Measurements from ENCODE around the gene EIF4E2.

The EIF4E2 gene

DNA sequence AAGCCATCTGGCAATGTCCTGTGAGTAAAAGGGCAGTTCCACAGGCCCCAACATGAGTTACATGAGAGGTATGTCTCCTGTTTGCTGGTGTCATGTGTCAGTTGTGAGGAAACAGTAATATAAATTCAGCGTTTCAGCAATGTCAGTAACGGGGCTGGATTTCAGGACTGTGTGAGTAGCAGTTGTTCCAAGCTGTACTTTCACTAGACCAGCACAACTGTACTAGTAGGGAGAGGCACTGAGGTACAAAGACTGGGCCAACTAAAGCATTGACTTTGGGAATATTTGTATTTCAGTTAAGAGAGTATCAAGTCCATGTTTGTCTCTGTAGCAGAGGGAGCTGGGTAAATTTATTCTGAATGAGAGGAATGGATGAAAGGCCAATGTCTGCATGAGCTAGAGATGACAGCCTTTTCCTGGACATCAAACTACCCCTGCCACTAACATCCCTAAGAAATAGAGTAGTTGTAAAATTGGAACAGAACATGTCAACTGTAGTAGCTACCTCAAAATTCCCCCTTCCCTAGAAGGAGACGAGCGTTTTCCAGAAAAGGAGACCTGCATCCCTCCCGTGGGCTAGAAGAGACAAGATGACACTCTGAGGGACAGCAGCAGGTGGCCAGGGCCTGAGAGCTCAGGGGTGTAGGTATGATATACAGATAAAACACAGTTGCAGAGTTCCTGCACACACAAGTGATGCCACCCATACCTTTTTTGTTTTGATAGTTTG, 24.4 kb downstream of the EIF4E2 start:
- Histone ChIP-seq H3K4me2 (ENCODE audit: low read length) (peak overlapping the region; percentile 42), H3K36me3 (ENCODE audit: insufficient read depth, low read length) (peaks cover 26% of the 10 kb centered on the region), H3K4me1 (ENCODE audit: control insufficient read depth, insufficient read depth, low read length) (peaks cover 30% of the 10 kb centered on the region), H3K4me3 (ENCODE audit: low read length) (no peak overlapping the region), H3K9ac (ENCODE audit: low read depth, low read length) (peak overlapping the region; percentile 55), H3K27me3 (ENCODE audit: control insufficient read depth, insufficient read depth, low read length) (no peaks in the 10 kb centered on the region), H3K9me3 (replicated peaks; ENCODE audit: low read length) (no peaks in the 10 kb centered on the region)

DNA sequence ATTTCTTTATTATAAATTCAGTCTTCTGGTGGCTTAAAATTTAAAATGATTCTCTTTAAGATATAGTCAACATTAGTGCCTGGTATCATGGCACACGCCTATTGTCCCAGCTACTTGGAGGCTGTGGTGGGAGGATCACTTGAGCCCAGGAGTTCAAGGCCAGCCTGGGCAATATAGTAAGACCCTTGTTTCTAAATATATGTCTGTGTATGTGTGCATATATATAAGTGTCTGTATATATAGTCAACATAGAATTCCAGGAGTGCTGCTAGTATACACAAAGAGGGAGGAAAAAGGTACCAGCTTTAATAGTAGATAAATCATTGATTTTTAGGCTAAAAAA, 24.9 kb downstream of the EIF4E2 start:
- peaks cover 30% of the 10 kb centered on the region for H3K4me1 ChIP-seq (ENCODE audit: control insufficient read depth, insufficient read depth, low read length)
- no peak overlapping the region for H3K4me3 ChIP-seq (ENCODE audit: low read length)
- H3K9ac ChIP-seq (ENCODE audit: low read depth, low read length) = no peak overlapping the region
- no peaks in the 10 kb centered on the region for H3K9me3 ChIP-seq (replicated peaks; ENCODE audit: low read length)
- H3K4me2 ChIP-seq (ENCODE audit: low read length) = no peak overlapping the region
- H3K27me3 ChIP-seq (ENCODE audit: control insufficient read depth, insufficient read depth, low read length) = no peaks in the 10 kb centered on the region
- peaks cover 21% of the 10 kb centered on the region for H3K36me3 ChIP-seq (ENCODE audit: insufficient read depth, low read length)

DNA sequence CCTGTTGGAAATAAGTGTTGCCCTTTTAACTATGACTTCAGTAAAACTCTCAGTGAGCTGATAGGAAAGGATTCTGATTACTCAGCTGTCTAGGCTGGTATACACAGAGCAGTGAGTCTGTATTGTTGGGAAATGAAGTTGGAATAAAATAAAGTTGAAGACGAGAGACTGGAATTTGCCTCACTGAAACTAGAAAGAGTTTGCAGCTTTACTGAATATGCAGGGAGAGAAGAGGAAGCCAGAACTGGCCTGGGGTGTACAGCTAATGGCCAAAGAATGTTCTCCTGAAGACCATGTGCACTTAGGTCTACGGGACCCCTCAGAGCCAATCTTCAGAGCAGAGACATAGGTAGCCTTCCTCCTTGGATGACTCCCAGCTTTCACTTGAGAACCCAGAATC, 26.5 kb downstream of the EIF4E2 start:
- Histone ChIP-seq H3K4me3 (ENCODE audit: low read length) (no peak overlapping the region), H3K9me3 (replicated peaks; ENCODE audit: low read length) (no peaks in the 10 kb centered on the region), H3K36me3 (ENCODE audit: insufficient read depth, low read length) (peaks cover 18% of the 10 kb centered on the region), H3K4me2 (ENCODE audit: low read length) (no peak overlapping the region), H3K4me1 (ENCODE audit: control insufficient read depth, insufficient read depth, low read length) (peaks cover 30% of the 10 kb centered on the region), H3K9ac (ENCODE audit: low read depth, low read length) (no peak overlapping the region), H3K27me3 (ENCODE audit: control insufficient read depth, insufficient read depth, low read length) (no peaks in the 10 kb centered on the region)

DNA sequence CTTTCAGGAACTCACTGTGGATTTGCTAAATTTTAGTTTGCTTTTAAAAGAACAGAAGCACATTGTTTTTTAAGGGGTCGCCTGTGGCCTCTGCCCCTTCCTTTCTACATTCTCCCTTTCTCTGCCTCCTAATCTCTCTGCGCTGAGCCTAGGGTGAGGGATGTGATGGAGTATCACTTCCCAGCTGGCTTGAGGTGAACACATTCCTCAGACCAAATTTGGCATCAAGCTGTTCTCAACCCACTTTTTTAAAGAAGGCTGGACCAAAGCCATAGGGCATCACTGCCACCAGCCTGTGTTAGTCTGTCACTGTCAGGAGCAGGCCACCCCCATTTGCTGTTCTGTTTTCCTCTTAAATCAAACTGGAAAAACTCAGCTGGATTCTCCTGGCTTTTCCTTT, 27.4 kb downstream of the EIF4E2 start:
- H3K36me3 ChIP-seq (ENCODE audit: insufficient read depth, low read length) = peaks cover 18% of the 10 kb centered on the region
- H3K9ac ChIP-seq (ENCODE audit: low read depth, low read length) = no peak overlapping the region
- no peak overlapping the region for H3K4me3 ChIP-seq (ENCODE audit: low read length)
- H3K27me3 ChIP-seq (ENCODE audit: control insufficient read depth, insufficient read depth, low read length) = no peaks in the 10 kb centered on the region
- no peaks in the 10 kb centered on the region for H3K9me3 ChIP-seq (replicated peaks; ENCODE audit: low read length)
- H3K4me2 ChIP-seq (ENCODE audit: low read length) = no peak overlapping the region
- H3K4me1 ChIP-seq (ENCODE audit: control insufficient read depth, insufficient read depth, low read length) = peaks cover 30% of the 10 kb centered on the region

DNA sequence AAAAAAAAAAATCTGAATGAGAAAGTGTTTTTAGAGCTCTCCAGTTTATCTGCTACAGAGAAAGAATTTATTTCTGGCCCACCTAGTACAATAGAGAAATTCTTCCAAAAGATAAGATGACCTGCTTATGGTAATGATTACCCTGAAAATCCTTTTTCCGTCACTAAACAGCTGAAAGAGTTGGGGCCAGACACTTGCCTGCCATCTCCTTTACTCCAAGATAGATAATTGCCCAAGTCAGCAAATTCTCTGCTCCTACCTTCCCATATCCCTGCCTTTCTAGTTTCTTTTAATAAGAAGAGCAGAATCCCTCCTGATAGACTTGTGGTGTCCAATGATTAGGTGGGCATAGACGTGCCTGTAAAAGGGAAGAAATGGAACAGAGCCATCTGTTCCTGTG, 28.1 kb downstream of the EIF4E2 start:
- Histone ChIP-seq H3K4me1 (ENCODE audit: control insufficient read depth, insufficient read depth, low read length) (peaks cover 30% of the 10 kb centered on the region), H3K9me3 (replicated peaks; ENCODE audit: low read length) (no peaks in the 10 kb centered on the region), H3K9ac (ENCODE audit: low read depth, low read length) (no peak overlapping the region), H3K36me3 (ENCODE audit: insufficient read depth, low read length) (peaks cover 15% of the 10 kb centered on the region), H3K4me3 (ENCODE audit: low read length) (no peak overlapping the region), H3K4me2 (ENCODE audit: low read length) (no peak overlapping the region), H3K27me3 (ENCODE audit: control insufficient read depth, insufficient read depth, low read length) (no peaks in the 10 kb centered on the region)

DNA sequence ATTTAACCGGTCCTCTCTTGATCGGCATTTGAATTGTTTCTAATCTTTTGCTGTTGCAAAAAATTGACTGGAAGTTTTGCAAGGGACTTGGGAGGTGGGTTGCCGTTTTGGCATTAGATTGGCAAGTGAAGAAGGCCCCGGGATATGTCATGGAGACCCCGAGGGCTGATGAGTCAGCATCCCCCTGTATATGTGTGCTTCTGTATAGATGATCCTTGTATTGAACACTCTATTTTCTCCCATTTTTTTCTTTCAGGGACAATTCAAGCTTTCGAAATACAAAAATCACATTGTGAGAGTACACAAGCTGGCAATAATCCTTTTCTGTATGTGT, 30.1 kb downstream of the EIF4E2 start:
- Histone ChIP-seq H3K27me3 (ENCODE audit: control insufficient read depth, insufficient read depth, low read length) (no peaks in the 10 kb centered on the region), H3K4me2 (ENCODE audit: low read length) (no peak overlapping the region), H3K36me3 (ENCODE audit: insufficient read depth, low read length) (peaks cover 14% of the 10 kb centered on the region)

DNA sequence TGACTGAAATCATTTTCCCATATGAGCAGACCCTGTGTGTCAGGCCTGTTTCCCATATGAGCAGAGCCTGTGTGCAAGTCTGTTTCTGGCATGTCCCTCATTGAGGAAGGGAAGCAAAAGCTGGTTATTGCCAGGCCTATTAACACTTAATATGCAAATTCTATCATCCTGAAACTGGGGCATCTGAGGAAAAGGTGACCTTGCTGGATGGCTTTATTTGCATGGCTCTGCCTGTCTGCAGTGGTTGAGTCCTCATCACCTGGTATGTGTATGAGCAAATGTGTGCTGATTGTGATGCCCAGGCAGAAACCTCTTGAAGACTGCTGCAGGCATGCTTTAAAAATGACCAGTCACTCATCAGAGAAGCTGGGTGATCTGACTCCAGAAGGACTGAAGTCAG, 31.2 kb downstream of the EIF4E2 start:
- Histone ChIP-seq H3K4me1 (ENCODE audit: control insufficient read depth, insufficient read depth, low read length) (peaks cover 6% of the 10 kb centered on the region), H3K9ac (ENCODE audit: low read depth, low read length) (no peak overlapping the region), H3K9me3 (replicated peaks; ENCODE audit: low read length) (no peaks in the 10 kb centered on the region), H3K4me3 (ENCODE audit: low read length) (no peak overlapping the region), H3K4me2 (ENCODE audit: low read length) (no peak overlapping the region), H3K27me3 (ENCODE audit: control insufficient read depth, insufficient read depth, low read length) (no peaks in the 10 kb centered on the region), H3K36me3 (ENCODE audit: insufficient read depth, low read length) (peaks cover 14% of the 10 kb centered on the region)

More for the DNA sequence above, 30.1 kb downstream of the EIF4E2 start:
- peaks cover 13% of the 10 kb centered on the region for H3K4me1 ChIP-seq (ENCODE audit: control insufficient read depth, insufficient read depth, low read length)
- no peak overlapping the region for H3K9ac ChIP-seq (ENCODE audit: low read depth, low read length)
- no peak overlapping the region for H3K4me3 ChIP-seq (ENCODE audit: low read length)
- H3K9me3 ChIP-seq (replicated peaks; ENCODE audit: low read length) = no peaks in the 10 kb centered on the region

DNA sequence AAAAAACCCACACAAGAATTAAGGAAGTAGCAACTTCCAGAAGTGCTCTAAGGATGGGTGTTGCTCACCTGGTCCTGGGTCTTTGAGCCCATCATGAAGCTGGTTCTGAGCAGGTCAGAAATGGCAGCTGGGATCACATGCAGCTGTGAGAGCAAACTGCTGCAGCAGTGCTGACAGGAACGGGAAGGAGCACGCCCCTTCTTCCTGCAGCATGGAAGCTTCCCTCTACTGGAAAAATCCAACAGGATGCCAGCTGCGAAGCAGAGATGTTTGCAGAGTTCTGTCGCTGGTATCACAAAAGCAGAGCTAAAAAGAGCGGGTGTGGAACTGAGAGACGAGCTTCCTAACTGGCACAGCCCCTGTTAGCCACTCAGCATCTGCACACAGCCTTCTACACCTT, 33.7 kb downstream of the EIF4E2 start:
- H3K4me1 ChIP-seq (ENCODE audit: control insufficient read depth, insufficient read depth, low read length) = peaks cover 9% of the 10 kb centered on the region
- no peaks in the 10 kb centered on the region for H3K27me3 ChIP-seq (ENCODE audit: control insufficient read depth, insufficient read depth, low read length)
- H3K4me3 ChIP-seq (ENCODE audit: low read length) = no peak overlapping the region
- no peak overlapping the region for H3K9ac ChIP-seq (ENCODE audit: low read depth, low read length)
- no peaks in the 10 kb centered on the region for H3K9me3 ChIP-seq (replicated peaks; ENCODE audit: low read length)
- peaks cover 14% of the 10 kb centered on the region for H3K36me3 ChIP-seq (ENCODE audit: insufficient read depth, low read length)
- no peak overlapping the region for H3K4me2 ChIP-seq (ENCODE audit: low read length)

DNA sequence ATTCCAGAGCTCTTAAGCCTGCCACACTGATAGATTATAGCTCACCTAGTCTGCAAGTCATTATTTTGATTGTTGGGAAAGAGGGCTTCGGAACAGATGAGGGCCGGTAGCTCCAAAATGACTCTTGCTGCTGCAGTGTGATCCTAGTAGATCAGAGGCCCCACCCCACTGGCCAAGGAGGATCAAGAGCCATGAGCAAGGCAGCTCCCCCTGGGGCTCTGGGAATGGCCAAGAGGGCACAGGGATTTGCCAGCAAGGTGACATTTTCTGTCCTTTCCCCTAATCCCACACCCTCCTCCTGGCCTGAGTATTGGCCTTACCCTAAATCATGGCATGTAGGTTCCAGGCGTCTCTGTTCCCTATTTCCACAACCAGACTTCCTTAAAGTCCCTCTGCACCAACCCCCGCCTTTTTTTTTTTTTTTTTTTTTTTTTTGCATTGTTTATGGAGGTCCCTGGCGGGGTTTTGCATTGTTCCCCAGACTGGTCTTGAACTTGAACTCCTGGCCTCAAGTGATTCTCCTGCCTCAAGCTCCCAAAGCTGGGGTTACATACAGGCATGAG, 36.5 kb downstream of the EIF4E2 start:
- H3K27me3 ChIP-seq (ENCODE audit: control insufficient read depth, insufficient read depth, low read length) = no peaks in the 10 kb centered on the region

DNA sequence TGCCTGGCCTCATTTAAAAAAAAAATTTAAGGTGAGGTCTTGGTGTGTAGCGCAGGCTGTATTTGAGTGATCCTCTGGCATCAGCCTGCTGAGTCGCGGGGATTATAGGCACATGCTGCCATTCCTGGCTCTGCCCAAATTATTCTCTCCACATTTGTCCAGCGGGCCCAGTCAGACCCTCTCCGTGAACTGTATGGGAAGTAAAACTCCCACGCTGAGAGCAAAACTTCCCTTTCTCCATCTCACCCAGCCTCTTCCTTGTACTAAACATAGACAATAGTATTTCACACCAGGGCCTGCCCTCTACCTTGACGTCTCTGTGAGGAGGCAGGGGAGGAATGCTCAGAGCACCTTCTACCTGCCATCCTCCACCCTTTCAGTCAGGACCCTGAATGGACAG, 37.0 kb downstream of the EIF4E2 start:
- H3K9me3 ChIP-seq (replicated peaks; ENCODE audit: low read length) = no peaks in the 10 kb centered on the region
- H3K4me3 ChIP-seq (ENCODE audit: low read length) = no peak overlapping the region
- H3K9ac ChIP-seq (ENCODE audit: low read depth, low read length) = no peak overlapping the region
- no peak overlapping the region for H3K4me2 ChIP-seq (ENCODE audit: low read length)
- H3K27me3 ChIP-seq (ENCODE audit: control insufficient read depth, insufficient read depth, low read length) = no peaks in the 10 kb centered on the region
- H3K4me1 ChIP-seq (ENCODE audit: control insufficient read depth, insufficient read depth, low read length) = peaks cover 11% of the 10 kb centered on the region
- H3K36me3 ChIP-seq (ENCODE audit: insufficient read depth, low read length) = peaks cover 6% of the 10 kb centered on the region

More for the DNA sequence above, 36.5 kb downstream of the EIF4E2 start:
- Histone ChIP-seq H3K4me1 (ENCODE audit: control insufficient read depth, insufficient read depth, low read length) (peaks cover 9% of the 10 kb centered on the region), H3K9ac (ENCODE audit: low read depth, low read length) (no peak overlapping the region), H3K4me2 (ENCODE audit: low read length) (no peak overlapping the region), H3K36me3 (ENCODE audit: insufficient read depth, low read length) (peaks cover 7% of the 10 kb centered on the region), H3K9me3 (replicated peaks; ENCODE audit: low read length) (no peaks in the 10 kb centered on the region), H3K4me3 (ENCODE audit: low read length) (no peak overlapping the region)

DNA sequence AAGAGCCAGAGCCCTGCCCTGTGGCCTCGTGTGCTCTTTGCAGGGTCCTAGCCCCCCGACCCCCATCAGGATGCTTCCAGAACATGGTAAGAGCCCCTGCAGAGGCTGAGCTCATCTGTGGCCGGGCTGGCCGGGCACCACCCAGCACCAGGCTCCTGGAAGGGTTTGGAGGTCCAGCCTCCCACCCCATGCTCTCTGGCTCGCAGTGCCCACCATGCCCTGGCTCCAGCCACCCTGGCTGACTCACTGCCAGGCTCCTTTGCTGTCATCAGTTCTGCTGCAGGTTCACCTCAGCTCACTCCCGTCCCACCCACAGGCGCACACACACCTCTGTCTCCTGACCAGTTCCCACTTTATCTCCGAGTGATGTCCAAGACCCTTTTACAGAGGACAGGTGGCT, 37.5 kb downstream of the EIF4E2 start:
- Histone ChIP-seq H3K4me1 (ENCODE audit: control insufficient read depth, insufficient read depth, low read length) (peaks cover 15% of the 10 kb centered on the region), H3K4me3 (ENCODE audit: low read length) (no peak overlapping the region), H3K36me3 (ENCODE audit: insufficient read depth, low read length) (peaks cover 6% of the 10 kb centered on the region), H3K9ac (ENCODE audit: low read depth, low read length) (no peak overlapping the region), H3K4me2 (ENCODE audit: low read length) (no peak overlapping the region), H3K9me3 (replicated peaks; ENCODE audit: low read length) (no peaks in the 10 kb centered on the region), H3K27me3 (ENCODE audit: control insufficient read depth, insufficient read depth, low read length) (no peaks in the 10 kb centered on the region)
